Measurements from ENCODE around the gene PEX14. TPM values are rescaled to one million over a fixed set of nuclear protein-coding genes. Genes with fewer than 3 reads are reported as not detected.
"Not testable (repeated sequence)": the region's sequence is repeated elsewhere in the genome, so short reads cannot be mapped to it uniquely, and the experiment has no call there.

Gene PEX14
- total RNA-seq, 1 experiment from 2014 or later, result 36.0 TPM

GRCh38 chr1:10473145-10473765 lies 1.5 kb upstream of the PEX14 start:
- peak overlapping the region; percentile 73 to 86 for H3K4me3 ChIP-seq (ENCODE audit: low read depth in 2 of 2, low read length in 2 of 2)
- DNase-seq (ENCODE audit: low read depth, low spot score) (no peak), ATAC-seq (no peak)
- no TSS peak for BruUV-seq (replicated peaks)
- in situ Hi-C loops (cut with HindIII; ENCODE audit: low pct_unique_long_range_greater_than_20kb, low sequenced_read_pairs), result no loop called here
- CTCF ChIA-PET, result interaction anchor here (0.5 to 1.0 kb wide), 2 partner anchors 43 to 134 kb away, joined by 3 to 4 read pairs; partner anchors contain the start of gene CENPS
- peaks cover 17% of the 10 kb centered on the region for H3K4me1 ChIP-seq (ENCODE audit: control insufficient read depth, insufficient read depth, low read length)
- H3K36me3 ChIP-seq (ENCODE audit: control insufficient read depth, insufficient read depth, low read length), result peaks cover under 1% of the 10 kb centered on the region
- no peaks in the 10 kb centered on the region for H3K9me3 ChIP-seq (ENCODE audit: control insufficient read depth, insufficient read depth, low read depth, low read length)
- intact Hi-C loops (cut with micrococcal nuclease; ENCODE audit: unreplicated experiment), result no loop called here
- no peaks in the 10 kb centered on the region for H3K27me3 ChIP-seq (ENCODE audit: control insufficient read depth, insufficient read depth, low read length)
- peak overlapping the region; percentile 82 for H3K27ac ChIP-seq (ENCODE audit: low read length)
- POLR2A ChIA-PET, result interaction anchor here (0.6 kb wide), 1 partner anchor 372 kb away, joined by 12 read pairs; no protein-coding TSS in a partner anchor
- no peak for TF ChIP-seq REST (IDR thresholded peaks at IDR 0.05; ENCODE audit: insufficient read depth in 1 of 2, low read depth in 2 of 2, low read length in 1 of 2)
- no peak for TF ChIP-seq TCF7L2 (IDR thresholded peaks at IDR 0.05; ENCODE audit: low read depth, low read length)
- no peak for TF ChIP-seq CTCF (IDR thresholded peaks at IDR 0.05)
- TF ChIP-seq POLR2AphosphoS5 (IDR thresholded peaks at IDR 0.05; ENCODE audit: low read depth, low read length), result no peak
- no peak for TF ChIP-seq SIN3A (IDR thresholded peaks at IDR 0.05; ENCODE audit: borderline replicate concordance, insufficient read depth, low read depth, low read length)

GRCh38 chr1:10474309-10474612 lies 489 bp upstream of the PEX14 start:
- ATAC-seq; in situ Hi-C loops (cut with HindIII; ENCODE audit: low pct_unique_long_range_greater_than_20kb, low sequenced_read_pairs); intact Hi-C loops (cut with micrococcal nuclease; ENCODE audit: unreplicated experiment): not testable (repeated sequence)

GRCh38 chr1:10475510-10475909 lies 760 bp downstream of the PEX14 start:
- intact Hi-C loops (cut with micrococcal nuclease; ENCODE audit: unreplicated experiment), result no loop called here
- ChIA-PET POLR2A (no interaction called here), CTCF (no interaction called here)
- BruUV-seq (replicated peaks), result no TSS peak
- DNase-seq (ENCODE audit: low read depth, low spot score) (no peak), ATAC-seq (no peak)
- Histone ChIP-seq H3K36me3 (ENCODE audit: control insufficient read depth, insufficient read depth, low read length) (no peaks in the 10 kb centered on the region; the same call in 1 of the 2 replicates), H3K4me3 (ENCODE audit: low read depth in 2 of 2, low read length in 2 of 2) (peak overlapping the region; percentile 82 to 89), H3K9me3 (ENCODE audit: control insufficient read depth, insufficient read depth, low read depth, low read length) (no peaks in the 10 kb centered on the region), H3K4me1 (ENCODE audit: control insufficient read depth, insufficient read depth, low read length) (peaks cover 17% of the 10 kb centered on the region), H3K27ac (ENCODE audit: low read length) (peak overlapping the region; percentile 95), H3K27me3 (ENCODE audit: control insufficient read depth, insufficient read depth, low read length) (no peaks in the 10 kb centered on the region)
- in situ Hi-C loops (cut with HindIII; ENCODE audit: low pct_unique_long_range_greater_than_20kb, low sequenced_read_pairs), result no loop called here
- TF ChIP-seq CTCF (IDR thresholded peaks at IDR 0.05), result no peak
- TF ChIP-seq POLR2AphosphoS5 (IDR thresholded peaks at IDR 0.05; ENCODE audit: low read depth, low read length), result no peak
- no peak for TF ChIP-seq TCF7L2 (IDR thresholded peaks at IDR 0.05; ENCODE audit: low read depth, low read length)
- TF ChIP-seq SIN3A (IDR thresholded peaks at IDR 0.05; ENCODE audit: borderline replicate concordance, insufficient read depth, low read depth, low read length), result no peak
- TF ChIP-seq REST (IDR thresholded peaks at IDR 0.05; ENCODE audit: insufficient read depth in 1 of 2, low read depth in 2 of 2, low read length in 1 of 2), result no peak

More at GRCh38 chr1:10474309-10474612, 489 bp upstream of the PEX14 start:
- peak overlapping the region; percentile 82 for H3K27ac ChIP-seq (ENCODE audit: low read length)
- POLR2A ChIA-PET; DNase-seq (ENCODE audit: low read depth, low spot score); H3K9me3 ChIP-seq (ENCODE audit: control insufficient read depth, insufficient read depth, low read depth, low read length); BruUV-seq (replicated peaks); H3K27me3 ChIP-seq (ENCODE audit: control insufficient read depth, insufficient read depth, low read length); CTCF ChIA-PET; H3K36me3 ChIP-seq (ENCODE audit: control insufficient read depth, insufficient read depth, low read length): not testable (repeated sequence)
- H3K4me3 ChIP-seq (ENCODE audit: low read depth in 2 of 2, low read length in 2 of 2), result peak overlapping the region; percentile 82 to 89
- peaks cover 17% of the 10 kb centered on the region for H3K4me1 ChIP-seq (ENCODE audit: control insufficient read depth, insufficient read depth, low read length)

All from Panc1 (cell line).